ENCODE data around the gene HSPB7.
"Not testable (repeated sequence)": the region's sequence is repeated elsewhere in the genome, so short reads cannot be mapped to it uniquely, and the experiment has no call there.

HSPB7 gene

DNA sequence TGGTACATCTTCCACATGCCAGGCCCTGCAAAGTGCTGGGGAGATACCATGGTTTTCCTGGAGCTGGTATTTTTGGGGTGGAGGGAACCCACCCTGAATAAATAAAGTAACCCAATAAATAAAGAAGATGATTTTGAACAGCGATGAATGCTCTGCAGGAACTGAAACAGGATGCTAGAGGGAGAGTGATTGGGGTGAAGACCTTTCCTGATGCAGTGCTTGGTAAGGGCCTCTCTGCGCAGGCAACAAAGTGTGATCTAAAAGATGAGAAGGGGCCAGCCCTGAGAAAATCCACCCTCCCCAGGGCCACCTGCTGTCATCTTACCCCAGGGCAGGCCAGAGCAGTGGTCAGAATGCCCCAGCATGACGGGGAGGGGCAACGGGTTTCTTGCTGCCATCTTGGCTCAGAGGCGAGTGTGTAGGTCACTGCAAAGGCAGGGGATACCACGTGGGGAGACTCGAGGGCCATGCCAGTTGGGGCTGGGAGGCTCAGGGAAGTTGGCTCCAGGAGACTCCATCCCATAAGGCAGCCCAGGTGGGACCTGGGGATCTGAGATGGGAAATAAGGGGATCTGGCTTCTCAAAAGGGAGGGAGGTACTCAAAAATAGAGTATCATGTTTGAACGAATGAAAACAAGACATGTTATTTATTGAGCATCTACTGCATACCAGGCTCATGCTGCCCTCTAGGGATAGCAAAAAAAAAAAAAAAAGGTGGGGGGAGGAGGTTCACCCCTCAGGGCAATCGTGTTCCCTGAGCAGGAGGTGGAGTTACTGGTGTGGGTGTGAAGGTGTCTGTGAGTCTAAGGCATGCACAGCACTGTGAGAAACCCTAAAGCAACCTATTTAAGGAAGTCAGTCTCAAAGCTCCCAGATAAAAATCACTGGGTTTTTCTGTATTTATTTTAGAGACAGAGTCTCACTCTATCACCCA lies 11.0 kb downstream of the HSPB7 start:
- DNase-seq (ENCODE audit: low read depth in 2 of 2) = no peak

DNA sequence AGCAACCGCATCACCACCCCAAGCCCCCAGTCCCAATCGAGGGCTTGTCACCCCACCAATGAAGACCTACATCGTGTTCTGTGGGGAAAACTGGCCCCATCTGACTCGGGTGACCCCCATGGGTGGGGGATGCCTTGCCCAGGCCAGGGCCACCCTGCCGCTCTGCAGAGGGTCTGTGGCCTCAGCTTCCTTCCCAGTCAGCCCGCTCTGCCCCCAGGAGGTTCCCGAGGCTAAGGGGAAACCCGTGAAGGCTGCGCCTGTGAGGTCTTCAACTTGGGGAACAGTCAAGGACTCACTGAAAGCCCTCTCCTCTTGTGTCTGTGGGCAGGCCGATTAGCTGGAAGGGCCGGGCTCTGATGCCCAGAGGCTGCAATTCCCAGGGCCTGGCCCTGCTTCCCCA lies 11.8 kb downstream of the HSPB7 start:
- DNase-seq (ENCODE audit: low read depth in 2 of 2) = no peak

DNA sequence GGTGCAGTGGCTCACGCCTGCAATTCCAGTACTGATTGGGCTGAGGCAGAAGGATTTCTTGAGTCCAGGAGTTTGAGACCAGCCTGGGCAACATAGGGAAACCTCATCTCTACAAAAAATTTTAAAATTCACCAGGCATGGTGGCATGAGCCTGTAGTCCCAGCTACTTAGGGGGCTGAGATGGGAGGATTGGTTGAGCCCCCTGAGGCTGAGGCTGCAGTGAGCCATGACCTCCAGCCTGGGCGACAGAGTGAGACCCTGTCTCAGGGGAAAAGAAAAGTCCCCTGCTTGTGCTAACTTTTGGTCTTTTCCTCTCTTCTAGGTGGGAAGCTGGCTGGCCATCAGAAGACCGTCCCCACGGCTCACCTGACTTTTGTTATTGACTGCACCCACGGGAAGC lies 12.2 kb downstream of the HSPB7 start:
- no peak for DNase-seq (ENCODE audit: low read depth in 2 of 2)

- not testable (repeated sequence) for DNase-seq (ENCODE audit: low read depth in 2 of 2)
Measured at GRCh38 chr1:16001274-16001673, 16.6 kb downstream of the HSPB7 start.

GRCh38 chr1:15998929-15999328 lies 18.9 kb downstream of the HSPB7 start:
- no peak for DNase-seq (ENCODE audit: low read depth in 2 of 2)

GRCh38 chr1:15997637-15998280 lies 20.1 kb downstream of the HSPB7 start:
- no peak for DNase-seq (ENCODE audit: low read depth in 2 of 2)

GRCh38 chr1:15997076-15997585 lies 20.7 kb downstream of the HSPB7 start:
- no peak for DNase-seq (ENCODE audit: low read depth in 2 of 2)

GRCh38 chr1:15994590-15995351 lies 23.1 kb downstream of the HSPB7 start:
- DNase-seq (ENCODE audit: low read depth in 2 of 2) = no peak

- DNase-seq (ENCODE audit: low read depth in 2 of 2) = no peak
Measured at GRCh38 chr1:15994081-15994480, 23.8 kb downstream of the HSPB7 start.

DNA sequence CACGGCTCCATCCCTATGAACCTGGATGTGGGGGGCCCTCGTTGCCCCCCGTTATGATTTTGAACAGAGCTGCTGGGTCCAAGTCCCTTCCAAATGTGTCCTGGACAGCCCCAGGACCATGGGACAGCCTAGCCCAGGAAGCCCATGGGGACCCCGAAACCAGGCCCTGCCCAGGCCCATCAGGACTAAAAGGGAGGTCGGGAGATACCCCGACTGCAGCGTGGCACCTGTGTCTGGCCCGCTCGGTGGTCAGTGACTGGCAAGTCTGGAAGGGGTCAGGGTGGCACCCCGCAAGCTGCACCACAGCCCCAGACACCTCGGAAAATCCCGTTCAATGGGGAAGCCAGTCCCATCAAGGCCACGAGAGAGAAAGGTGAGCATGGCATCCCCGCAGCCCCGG lies 24.2 kb downstream of the HSPB7 start:
- DNase-seq (ENCODE audit: low read depth in 2 of 2) = no peak

GRCh38 chr1:15992582-15993500 lies 25.0 kb downstream of the HSPB7 start:
- no peak for DNase-seq (ENCODE audit: low read depth in 2 of 2)

- no peak for DNase-seq (ENCODE audit: low read depth in 2 of 2)
Measured at GRCh38 chr1:15992187-15992553, 25.7 kb downstream of the HSPB7 start.

DNA sequence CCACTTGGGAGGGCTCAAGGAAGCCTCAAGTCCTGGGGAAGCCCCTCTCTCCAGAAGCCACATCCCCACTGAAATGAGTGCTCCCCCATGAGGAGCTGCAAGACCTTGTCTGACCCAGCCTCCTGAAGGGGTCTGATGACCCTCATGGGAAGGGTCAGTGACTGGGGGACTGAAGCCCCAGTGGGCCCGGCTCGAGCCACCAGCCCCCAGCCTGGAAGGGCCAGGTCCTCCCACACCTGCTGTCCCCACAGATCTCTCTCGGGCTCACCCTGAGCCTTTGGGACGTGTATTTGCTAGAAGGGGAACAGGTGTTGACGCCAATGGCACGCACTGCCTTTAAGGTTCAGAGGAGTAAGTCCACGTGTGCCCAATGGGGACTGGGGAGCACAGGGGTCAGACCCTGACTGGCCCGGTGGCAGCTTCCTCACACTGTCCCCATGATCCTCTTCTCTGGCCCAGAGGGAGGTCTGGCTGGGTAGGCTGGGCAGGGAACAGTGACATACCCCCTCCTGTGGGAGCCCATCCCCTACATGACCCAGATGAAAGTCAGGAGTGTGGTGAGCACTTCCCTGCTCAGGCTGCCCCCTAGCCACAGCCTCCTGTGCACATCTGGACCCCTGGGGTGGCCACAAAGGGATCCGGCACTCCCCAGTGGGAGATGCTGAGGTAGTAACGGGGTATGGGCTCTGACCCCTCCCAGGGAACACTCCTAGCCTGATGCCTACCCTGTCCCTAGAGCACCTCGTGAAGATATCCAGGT lies 26.2 kb downstream of the HSPB7 start:
- no peak for DNase-seq (ENCODE audit: low read depth in 2 of 2)

GRCh38 chr1:15989776-15990175 lies 28.1 kb downstream of the HSPB7 start:
- no peak for DNase-seq (ENCODE audit: low read depth in 2 of 2)

DNA sequence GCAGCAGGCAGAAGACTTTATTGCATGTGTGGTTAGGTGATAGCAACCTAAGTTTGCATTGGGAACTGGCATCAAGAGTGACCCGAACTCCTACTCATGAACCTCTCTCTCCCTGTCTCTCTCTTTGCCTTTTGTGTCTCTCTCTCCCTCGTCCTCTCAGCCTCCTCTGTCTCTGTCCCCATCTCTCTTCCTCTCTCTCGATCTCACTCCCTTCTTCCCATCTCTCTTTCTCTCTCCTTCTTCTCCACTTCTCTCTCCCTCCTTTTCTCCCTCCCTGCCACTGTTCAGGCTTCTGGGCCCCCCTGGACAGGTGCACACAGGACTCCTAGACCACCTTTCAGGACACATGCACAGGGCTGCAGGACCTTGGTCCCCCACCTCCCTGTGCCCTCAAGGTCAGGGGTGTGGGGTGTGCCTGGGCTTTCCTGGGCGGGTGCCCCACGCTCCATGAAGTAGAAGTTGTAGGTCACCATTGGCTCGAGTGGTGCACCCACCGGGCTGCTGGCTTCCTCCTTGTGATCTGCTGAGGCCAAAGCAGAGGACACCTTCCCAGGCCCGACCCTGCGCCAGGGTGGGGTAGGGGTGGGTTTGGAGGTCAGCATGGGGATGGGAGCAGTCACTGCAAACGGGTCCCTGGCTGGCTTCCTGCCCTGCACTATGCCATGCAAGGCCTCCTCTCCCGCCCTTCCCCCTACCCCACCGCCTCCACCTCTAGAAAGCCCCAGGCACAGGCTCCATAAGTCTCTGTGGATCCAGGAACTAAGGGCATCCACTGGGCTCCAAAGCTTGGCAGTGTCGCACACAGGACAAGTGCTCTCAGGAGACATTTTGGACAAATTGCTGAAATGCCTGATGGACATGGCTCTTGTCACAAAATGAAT lies 28.7 kb downstream of the HSPB7 start:
- DNase-seq (ENCODE audit: low read depth in 2 of 2) = no peak

GRCh38 chr1:15985611-15986297 lies 32.1 kb downstream of the HSPB7 start:
- DNase-seq (ENCODE audit: low read depth in 2 of 2) = no peak

DNA sequence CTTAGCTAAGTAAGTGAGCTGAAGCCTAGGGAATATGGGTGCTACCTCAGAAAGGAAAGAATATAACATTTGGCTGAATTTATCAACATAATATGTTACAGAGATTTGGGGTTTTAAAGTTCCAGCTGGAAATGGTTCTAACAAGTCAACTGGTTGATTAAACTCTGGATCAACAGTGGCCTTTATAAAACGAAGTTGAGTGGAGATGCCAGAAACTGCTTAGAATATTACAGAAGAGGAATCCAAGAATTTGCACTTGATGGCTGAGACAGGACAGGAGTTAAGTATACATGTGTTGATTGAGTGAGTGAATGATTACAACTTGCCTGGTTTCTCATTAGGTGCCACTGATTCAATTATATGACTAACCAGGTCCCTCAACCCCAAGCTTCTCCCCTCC lies 34.6 kb downstream of the HSPB7 start:
- no peak for DNase-seq (ENCODE audit: low read depth in 2 of 2)

DNA sequence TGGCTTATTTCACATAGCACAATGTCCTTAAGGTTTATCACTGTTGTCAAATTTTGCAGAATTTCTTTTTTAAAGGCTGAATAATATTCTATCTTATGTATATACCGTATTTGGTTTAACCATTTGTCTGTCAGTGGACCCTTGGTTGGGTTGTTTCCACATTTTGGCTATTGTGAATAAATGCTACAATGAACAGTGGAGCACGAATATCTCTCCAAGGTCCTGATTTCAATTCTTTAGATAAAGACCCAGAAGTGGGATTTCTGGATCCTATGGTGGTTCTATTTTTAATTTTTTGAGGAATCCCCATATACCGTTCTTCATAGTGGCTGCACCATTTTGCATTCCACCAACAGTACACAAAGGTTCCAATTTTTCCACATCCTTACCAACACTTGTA lies 36.2 kb downstream of the HSPB7 start:
- DNase-seq (ENCODE audit: low read depth in 2 of 2) = no peak

DNA sequence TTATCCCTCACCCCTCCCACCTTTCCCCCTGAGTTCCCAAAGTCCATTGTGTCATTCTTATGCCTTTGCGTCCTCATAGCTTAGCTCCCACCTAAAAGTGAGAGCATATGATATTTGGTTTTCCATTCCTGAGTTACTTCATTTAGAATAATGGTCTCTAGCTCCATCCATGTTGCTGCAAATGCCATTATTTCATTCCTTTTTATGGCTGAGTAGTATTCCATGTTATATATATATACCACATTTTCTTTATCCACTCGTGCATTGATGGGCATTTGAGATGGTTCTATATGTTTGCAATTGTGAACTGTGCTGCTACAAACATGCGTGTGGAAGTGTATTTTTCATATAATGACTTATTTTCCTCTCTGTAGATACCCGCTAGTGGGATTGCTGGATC lies 39.9 kb downstream of the HSPB7 start:
- DNase-seq (ENCODE audit: low read depth in 2 of 2) = not testable (repeated sequence)

Data from stimulated activated CD8-positive, alpha-beta memory T cell treated with anti-CD3 and anti-CD28 coated beads, Interleukin-15, amount 100 ng/mL, for 4 hours (primary cell).